GM21526 (cell line): ENCODE data around the gene LRRC25.

Experiments used
- ATAC-seq: cut with Tn5 transposase; IDR thresholded peaks from one replicate; pipeline ENCODE4 v1.9.1; 2021; ENCODE audit warnings: moderate library complexity; ENCODE audit not compliant: unreplicated experiment, low FRiP score

LRRC25 gene

DNA sequence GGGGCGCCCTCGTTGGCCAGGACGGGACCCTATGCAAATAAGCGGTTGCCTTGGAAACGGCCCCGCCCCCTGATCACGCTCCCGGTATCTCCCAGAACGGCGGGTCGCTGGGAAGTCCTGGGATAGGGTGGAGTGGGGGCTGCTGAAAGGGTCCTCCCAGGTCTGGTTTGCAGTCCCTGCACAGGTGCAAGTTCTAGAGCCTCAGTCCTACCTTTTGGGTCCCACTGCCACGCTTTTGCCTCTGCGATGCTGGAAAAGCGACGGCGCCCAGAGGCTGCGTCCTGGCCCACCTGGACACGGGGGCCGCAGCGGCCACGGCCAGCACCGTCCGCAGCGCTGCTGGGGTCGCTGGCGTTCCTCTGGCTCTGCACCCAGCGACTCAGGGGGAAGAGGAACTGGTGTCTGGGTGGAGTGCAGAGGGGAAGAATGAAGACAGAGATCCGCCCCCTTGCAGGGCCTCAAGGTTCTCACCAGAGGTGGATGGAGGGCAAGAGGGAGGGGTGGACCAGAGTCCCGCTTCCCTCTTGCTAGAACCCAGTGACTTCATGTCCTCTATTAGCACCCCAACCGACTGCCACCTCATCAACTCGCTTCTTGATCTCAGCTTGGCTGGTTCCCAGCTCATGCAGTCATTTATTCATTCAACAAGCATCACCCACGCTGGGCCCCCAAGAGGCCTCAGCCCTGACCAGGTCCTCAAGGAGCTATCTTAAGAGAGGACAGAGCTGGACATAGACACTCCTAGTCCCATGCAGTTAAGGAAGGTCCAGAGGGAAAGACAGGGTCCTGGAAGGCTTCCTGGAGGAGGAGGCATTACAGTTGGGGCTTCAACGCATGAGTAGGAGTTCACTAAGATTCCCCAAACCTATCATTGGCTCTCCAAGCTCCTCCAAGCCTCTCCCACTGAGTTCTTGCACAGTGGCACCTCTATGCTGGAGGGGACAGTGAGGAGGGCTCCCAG lies at the start of gene LRRC25:
LRRC25 (minus strand) TSS at position 381 of the 961 bp plus-strand sequence. CDS start 659 bp downstream, outside the sequence.
- ATAC-seq, result no peak

DNA sequence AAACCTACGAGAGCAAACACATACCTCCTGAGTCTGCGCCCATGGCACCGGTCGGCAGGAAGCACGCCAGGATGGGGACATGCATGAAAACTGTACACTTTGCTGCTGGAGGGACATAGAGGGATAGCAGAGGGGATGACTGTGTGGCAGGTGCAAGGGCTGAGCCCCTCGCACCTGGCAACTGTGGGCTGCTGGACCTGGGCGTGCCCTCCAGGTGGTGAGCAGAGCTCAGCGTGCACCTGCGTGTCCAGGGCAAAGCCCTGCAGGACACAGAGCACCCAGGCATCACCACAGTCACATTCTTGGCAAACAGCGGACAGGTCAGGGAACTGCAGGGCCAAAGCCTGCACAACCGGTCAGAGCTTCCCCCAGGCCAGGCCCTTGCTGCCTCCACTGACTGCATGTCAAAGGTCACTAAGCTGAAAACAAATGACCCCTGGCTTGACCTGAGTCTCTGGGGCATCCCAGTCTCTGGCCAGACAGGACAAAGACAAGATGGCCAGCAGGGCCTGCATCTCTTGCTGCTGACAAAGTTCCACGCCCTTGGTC lies 49.5 kb upstream of the LRRC25 start:
- no peak for ATAC-seq

DNA sequence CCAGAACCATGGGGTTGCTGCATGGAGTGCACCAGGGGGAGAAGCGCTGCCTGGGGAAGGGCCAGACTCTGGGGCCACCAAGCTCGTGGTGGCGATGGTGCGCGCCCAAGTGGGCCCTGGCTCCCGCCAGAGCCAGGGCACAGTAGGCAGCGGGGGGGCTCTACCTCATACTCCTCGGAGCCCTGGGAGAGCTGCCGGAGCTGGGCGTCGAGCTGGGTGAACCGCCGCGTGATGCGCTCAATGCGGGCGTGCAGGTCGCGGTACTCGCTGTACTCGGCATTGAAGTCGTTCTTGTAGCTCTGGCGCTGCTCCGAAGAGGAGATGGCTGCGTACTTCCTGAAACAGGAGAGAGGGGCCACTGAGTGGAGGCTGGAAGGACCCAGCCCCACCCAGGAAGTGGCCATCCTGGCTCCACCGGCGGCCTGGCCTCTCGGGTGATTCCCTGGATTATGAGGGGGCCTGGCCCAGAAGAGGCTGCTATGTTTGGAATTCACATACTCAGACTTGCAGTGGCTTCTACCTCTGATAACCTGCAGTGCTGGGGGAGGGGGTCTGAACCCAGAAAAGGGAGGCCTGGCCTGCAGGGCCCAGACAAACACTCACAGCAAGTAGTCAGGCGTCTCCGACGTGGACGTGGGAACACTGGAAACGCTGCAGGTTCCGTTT lies 48.9 kb upstream of the LRRC25 start:
- no peak for ATAC-seq

DNA sequence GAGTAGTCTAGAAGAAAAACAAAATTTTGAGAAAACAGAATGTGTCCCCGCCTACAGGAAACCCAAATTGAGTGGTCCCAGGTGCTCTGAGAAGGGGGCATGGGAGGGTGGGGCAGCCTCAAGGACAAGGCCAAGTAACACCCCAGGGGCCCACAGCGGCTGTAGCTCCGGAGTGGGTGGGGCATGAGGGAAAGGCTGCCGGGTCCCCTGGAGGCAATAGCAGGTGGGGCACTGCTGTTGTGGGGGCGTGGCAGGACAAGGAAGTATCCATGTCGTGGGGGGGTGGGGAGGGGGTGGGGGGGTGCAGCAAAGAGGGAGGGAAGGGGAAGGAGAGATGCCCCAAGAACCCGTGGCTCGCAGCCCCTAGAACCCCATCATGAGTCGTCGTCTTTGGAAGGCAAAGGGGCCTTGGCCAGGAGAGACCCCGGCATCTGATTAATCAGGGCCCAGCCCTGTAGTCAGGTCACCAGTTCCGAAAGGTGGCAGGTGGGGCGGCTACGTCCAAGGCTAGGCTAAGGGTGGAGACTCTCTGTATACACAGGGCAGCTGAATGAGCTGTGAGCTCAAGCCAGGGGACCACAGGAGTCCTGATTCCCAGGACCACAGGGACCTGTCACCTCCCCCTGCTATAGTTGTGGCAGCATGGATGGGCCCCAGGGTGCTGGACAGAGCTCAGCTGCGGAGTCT lies 48.0 kb upstream of the LRRC25 start:
- ATAC-seq, result no peak

GRCh38 chr19:18444513-18444912 lies 47.1 kb upstream of the LRRC25 start:
- no peak for ATAC-seq

DNA sequence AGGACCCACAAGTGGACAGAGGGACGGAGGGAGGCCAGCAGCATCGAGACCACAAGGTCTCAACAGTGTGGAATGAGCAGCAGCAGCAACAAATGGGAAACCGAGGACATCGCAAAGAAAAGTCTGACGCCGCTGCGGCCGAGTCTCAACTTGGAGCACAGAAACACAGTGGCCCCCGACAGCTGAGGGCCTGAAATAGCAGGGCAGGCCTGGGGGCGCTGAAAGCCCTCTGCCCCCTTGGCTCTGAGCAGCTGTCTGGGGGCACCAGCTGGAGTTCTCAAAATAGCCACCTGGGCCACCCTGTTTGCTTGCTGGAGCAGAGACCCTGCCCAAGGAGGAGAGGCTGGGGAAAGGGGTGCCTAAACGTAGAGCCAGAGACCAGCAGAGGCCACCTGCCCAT lies 46.4 kb upstream of the LRRC25 start:
- ATAC-seq, result no peak

DNA sequence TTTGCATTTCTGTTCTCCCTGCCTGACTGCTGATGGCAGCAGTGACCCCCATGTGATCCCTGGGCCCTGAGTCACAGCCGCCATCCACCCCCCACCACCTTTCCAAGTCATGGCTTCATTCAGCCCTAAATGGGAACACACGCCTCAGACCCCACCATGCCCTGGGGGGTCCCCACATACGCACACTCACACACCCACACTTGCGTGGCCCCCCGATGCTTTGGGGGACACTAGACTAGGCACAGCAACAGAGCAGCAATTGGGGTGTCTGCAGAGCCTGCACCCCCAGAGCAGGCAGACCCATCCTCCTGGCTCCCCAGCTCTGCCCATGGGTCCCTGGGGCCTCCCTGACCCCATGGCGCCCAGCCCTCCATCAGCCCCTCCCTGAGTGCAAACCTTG lies 46.0 kb upstream of the LRRC25 start:
- no peak for ATAC-seq

DNA sequence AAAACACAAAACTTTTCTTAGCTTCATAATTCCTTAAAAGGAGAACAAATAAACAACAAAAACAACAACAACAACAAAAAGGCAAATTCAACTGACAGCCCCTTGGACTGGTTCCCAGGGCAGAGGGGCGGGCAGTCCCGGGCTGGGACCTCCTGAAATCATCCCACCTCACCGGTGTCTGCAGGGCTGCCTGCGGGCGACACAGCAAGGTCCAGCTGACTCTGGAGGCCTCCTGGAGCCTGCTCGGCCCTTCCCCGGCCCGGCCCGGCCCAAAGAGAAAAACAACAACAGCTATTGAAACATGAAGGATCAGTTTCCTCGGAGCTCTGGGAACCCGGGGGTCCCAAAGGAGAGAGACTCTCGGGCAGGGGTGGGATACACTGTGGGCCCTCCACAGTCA lies 45.5 kb upstream of the LRRC25 start:
- ATAC-seq, result no peak

GRCh38 chr19:18441804-18442788 lies 44.7 kb upstream of the LRRC25 start:
- ATAC-seq, result no peak

- no peak for ATAC-seq
Observed at GRCh38 chr19:18440936-18441803, 43.7 kb upstream of the LRRC25 start.

GRCh38 chr19:18440415-18440877 lies 43.0 kb upstream of the LRRC25 start:
- ATAC-seq, result no peak

DNA sequence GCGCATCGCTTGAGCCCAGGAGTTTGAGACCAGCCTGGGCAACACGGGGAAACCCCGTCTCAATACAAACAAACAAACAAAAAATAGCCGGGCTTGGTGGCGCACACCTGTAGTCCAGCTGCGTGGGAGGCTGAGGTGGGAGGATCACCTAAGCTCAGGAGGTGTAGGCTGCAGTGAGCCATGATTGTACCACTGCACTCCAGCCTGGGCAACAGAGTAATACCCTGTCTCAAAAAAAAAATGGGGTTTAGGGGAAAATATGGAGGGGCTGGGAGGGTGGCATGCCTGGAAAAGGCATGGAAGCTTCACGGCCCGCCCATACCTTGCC lies 42.5 kb upstream of the LRRC25 start:
- no peak for ATAC-seq

GRCh38 chr19:18439025-18439909 lies 41.8 kb upstream of the LRRC25 start:
- ATAC-seq, result no peak

- ATAC-seq, result no peak
Observed at GRCh38 chr19:18438331-18439024, 41.1 kb upstream of the LRRC25 start.

DNA sequence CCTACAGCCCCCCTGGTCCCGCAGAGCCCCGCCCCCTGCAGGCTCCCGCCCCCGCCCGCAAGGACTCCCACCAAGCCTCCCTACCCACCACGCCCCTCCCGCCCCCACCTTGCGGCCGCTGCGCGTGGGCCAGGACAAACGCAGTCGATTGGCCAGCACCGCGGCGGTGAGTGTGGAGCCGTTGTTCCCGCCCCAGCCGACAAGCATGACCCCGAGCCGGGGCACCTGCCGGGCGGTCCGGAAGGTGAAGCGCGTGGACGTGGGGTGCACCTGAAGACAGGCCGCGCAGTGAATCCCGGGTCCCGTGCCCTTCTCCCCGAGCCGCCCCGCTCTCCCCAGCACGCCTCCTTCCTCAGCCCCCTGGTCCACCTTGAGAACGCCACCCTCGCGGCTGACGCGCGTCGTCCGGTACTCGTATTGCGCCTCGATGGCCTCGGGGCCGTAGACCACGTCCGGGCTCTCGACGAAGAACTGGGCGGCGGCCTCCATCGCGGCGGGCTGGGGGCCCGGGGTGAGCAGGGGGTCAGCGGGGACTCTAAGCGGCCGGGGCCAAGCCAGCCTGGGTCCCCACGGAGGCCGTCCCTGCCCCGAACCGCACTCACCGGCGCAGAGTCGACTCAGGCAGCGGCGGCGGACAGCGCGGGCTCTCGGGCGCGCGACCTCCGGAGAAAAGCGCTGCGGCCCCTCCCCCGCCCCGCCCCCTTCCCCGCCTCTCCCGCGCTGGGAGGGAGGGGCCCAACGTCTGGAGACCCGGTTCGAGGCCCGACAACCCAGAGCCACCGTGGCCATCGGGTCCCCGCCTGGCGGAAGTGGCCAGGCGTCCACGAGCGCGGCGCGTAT lies 40.3 kb upstream of the LRRC25 start, which contains the start of gene ISYNA1:
ISYNA1 (minus strand) TSS at position 643 of the 840 bp plus-strand sequence; CDS start at position 489, 154 bp downstream.
- ATAC-seq, result no peak
